ENCODE results near the gene PRIM2. TPM values are rescaled to one million over a fixed set of nuclear protein-coding genes. Genes with fewer than 3 reads are reported as not detected.
"Not testable (repeated sequence)": the region's sequence is repeated elsewhere in the genome, so short reads cannot be mapped to it uniquely, and the experiment has no call there.

Gene PRIM2
- total RNA-seq, 1 experiment from 2014 or later: 29.9 TPM

GRCh38 chr6:57601105-57601504 lies 283.7 kb downstream of the PRIM2 start:
- DNase-seq (ENCODE audit: low read depth, low spot score); in situ Hi-C loops (cut with HindIII; ENCODE audit: low pct_unique_long_range_greater_than_20kb, low sequenced_read_pairs): not testable (repeated sequence)

- DNase-seq (ENCODE audit: low read depth, low spot score); in situ Hi-C loops (cut with HindIII; ENCODE audit: low pct_unique_long_range_greater_than_20kb, low sequenced_read_pairs): not testable (repeated sequence)
Observed at GRCh38 chr6:57605303-57605702, 287.9 kb downstream of the PRIM2 start.

- in situ Hi-C loops (cut with HindIII; ENCODE audit: low pct_unique_long_range_greater_than_20kb, low sequenced_read_pairs); DNase-seq (ENCODE audit: low read depth, low spot score): not testable (repeated sequence)
Observed at GRCh38 chr6:57606331-57606730, 288.9 kb downstream of the PRIM2 start.

- DNase-seq (ENCODE audit: low read depth, low spot score); in situ Hi-C loops (cut with HindIII; ENCODE audit: low pct_unique_long_range_greater_than_20kb, low sequenced_read_pairs): not testable (repeated sequence)
Observed at GRCh38 chr6:57610612-57611011, 293.2 kb downstream of the PRIM2 start.

GRCh38 chr6:57618959-57619358 lies 301.5 kb downstream of the PRIM2 start:
- DNase-seq (ENCODE audit: low read depth, low spot score); in situ Hi-C loops (cut with HindIII; ENCODE audit: low pct_unique_long_range_greater_than_20kb, low sequenced_read_pairs): not testable (repeated sequence)

GRCh38 chr6:57631773-57632172 lies 314.3 kb downstream of the PRIM2 start:
- in situ Hi-C loops (cut with HindIII; ENCODE audit: low pct_unique_long_range_greater_than_20kb, low sequenced_read_pairs); DNase-seq (ENCODE audit: low read depth, low spot score): not testable (repeated sequence)

- in situ Hi-C loops (cut with HindIII; ENCODE audit: low pct_unique_long_range_greater_than_20kb, low sequenced_read_pairs); DNase-seq (ENCODE audit: low read depth, low spot score): not testable (repeated sequence)
Observed at GRCh38 chr6:57658526-57658925, 341.1 kb downstream of the PRIM2 start.

GRCh38 chr6:57659794-57660193 lies 342.4 kb downstream of the PRIM2 start:
- DNase-seq (ENCODE audit: low read depth, low spot score); in situ Hi-C loops (cut with HindIII; ENCODE audit: low pct_unique_long_range_greater_than_20kb, low sequenced_read_pairs): not testable (repeated sequence)

GRCh38 chr6:57660940-57661339 lies 343.5 kb downstream of the PRIM2 start:
- DNase-seq (ENCODE audit: low read depth, low spot score); in situ Hi-C loops (cut with HindIII; ENCODE audit: low pct_unique_long_range_greater_than_20kb, low sequenced_read_pairs): not testable (repeated sequence)

- in situ Hi-C loops (cut with HindIII; ENCODE audit: low pct_unique_long_range_greater_than_20kb, low sequenced_read_pairs); DNase-seq (ENCODE audit: low read depth, low spot score): not testable (repeated sequence)
Observed at GRCh38 chr6:57668108-57668507, 350.7 kb downstream of the PRIM2 start.

GRCh38 chr6:57671237-57671636 lies 353.8 kb downstream of the PRIM2 start:
- DNase-seq (ENCODE audit: low read depth, low spot score); in situ Hi-C loops (cut with HindIII; ENCODE audit: low pct_unique_long_range_greater_than_20kb, low sequenced_read_pairs): not testable (repeated sequence)

- peak; percentile 35 for DNase-seq (ENCODE audit: low read depth, low spot score)
Observed at GRCh38 chr6:57671937-57672627, 354.7 kb downstream of the PRIM2 start.

GRCh38 chr6:57673281-57673680 lies 355.9 kb downstream of the PRIM2 start:
- in situ Hi-C loops (cut with HindIII; ENCODE audit: low pct_unique_long_range_greater_than_20kb, low sequenced_read_pairs): not testable (repeated sequence)
- peak; percentile 54 for DNase-seq (ENCODE audit: low read depth, low spot score)

More at GRCh38 chr6:57671937-57672627, 354.7 kb downstream of the PRIM2 start:
- in situ Hi-C loops (cut with HindIII; ENCODE audit: low pct_unique_long_range_greater_than_20kb, low sequenced_read_pairs): not testable (repeated sequence)

- in situ Hi-C loops (cut with HindIII; ENCODE audit: low pct_unique_long_range_greater_than_20kb, low sequenced_read_pairs); DNase-seq (ENCODE audit: low read depth, low spot score): not testable (repeated sequence)
Observed at GRCh38 chr6:57675386-57675785, 358.0 kb downstream of the PRIM2 start.

GRCh38 chr6:57696382-57696781 lies 379.0 kb downstream of the PRIM2 start:
- in situ Hi-C loops (cut with HindIII; ENCODE audit: low pct_unique_long_range_greater_than_20kb, low sequenced_read_pairs); DNase-seq (ENCODE audit: low read depth, low spot score): not testable (repeated sequence)

Small RNA genes within 50 kb of the gene (small RNA-seq; reads per million reads assigned to genes)
- gene MIR548U: 0 reads per million in 2 experiments

Other genes with a start within 250 kb of the PRIM2 start
- gene ZNF451, start 227.4 kb upstream of the PRIM2 start, total RNA-seq (2014; rRNA removed; shearing (Covaris generic)): 33.9 and 41.9 TPM in 2 replicates
- gene BAG2, start 145.3 kb upstream of the PRIM2 start, total RNA-seq (2014; rRNA removed; shearing (Covaris generic)): 7.2 and 7.7 TPM in 2 replicates
- 12.8 and 12.9 TPM in 2 replicates for gene RAB23, start 95.3 kb upstream of the PRIM2 start, total RNA-seq (2014; rRNA removed; shearing (Covaris generic))

All from SK-MEL-5 (cell line).